HL-60 (cell line): Measurements from ENCODE around the gene MRPS18C.

Experiments
- GABPA ChIP-seq: IDR thresholded peaks from 2 replicates; pipeline ENCODE4 v1.6.1; 2012; ENCODE audit warnings: low read depth
- POLR2AphosphoS5 ChIP-seq: IDR thresholded peaks from 2 replicates; pipeline ENCODE4 v1.6.1; 2012; ENCODE audit warnings: low read depth
- REST ChIP-seq: IDR thresholded peaks from 2 replicates; pipeline ENCODE4 v1.6.1; 2012; ENCODE audit warnings: low read depth; ENCODE audit not compliant: insufficient replicate concordance
- SPI1 ChIP-seq: IDR thresholded peaks from 2 replicates; pipeline ENCODE4 v1.6.1; 2012; ENCODE audit warnings: low read depth, mild to moderate bottlenecking, borderline replicate concordance
- TF ChIP-seq, protein P1 (sequence below): IDR thresholded peaks from one replicate; pipeline ENCODE4 v1.5.1; 2011; ENCODE audit warnings: low read length, control low read depth, inconsistent platforms; ENCODE audit not compliant: insufficient read depth

GRCh38 chr4:83454686-83455085 is 1.2 kb upstream of the MRPS18C start:
- TF ChIP-seq, protein P1, sequence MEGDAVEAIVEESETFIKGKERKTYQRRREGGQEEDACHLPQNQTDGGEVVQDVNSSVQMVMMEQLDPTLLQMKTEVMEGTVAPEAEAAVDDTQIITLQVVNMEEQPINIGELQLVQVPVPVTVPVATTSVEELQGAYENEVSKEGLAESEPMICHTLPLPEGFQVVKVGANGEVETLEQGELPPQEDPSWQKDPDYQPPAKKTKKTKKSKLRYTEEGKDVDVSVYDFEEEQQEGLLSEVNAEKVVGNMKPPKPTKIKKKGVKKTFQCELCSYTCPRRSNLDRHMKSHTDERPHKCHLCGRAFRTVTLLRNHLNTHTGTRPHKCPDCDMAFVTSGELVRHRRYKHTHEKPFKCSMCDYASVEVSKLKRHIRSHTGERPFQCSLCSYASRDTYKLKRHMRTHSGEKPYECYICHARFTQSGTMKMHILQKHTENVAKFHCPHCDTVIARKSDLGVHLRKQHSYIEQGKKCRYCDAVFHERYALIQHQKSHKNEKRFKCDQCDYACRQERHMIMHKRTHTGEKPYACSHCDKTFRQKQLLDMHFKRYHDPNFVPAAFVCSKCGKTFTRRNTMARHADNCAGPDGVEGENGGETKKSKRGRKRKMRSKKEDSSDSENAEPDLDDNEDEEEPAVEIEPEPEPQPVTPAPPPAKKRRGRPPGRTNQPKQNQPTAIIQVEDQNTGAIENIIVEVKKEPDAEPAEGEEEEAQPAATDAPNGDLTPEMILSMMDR, result no peak
- TF ChIP-seq REST (no peak), POLR2AphosphoS5 (no peak), SPI1 (no peak), GABPA (no peak)
